Panc1 (cell line): ENCODE measurements around the gene TMEM151A.

Source experiments
- TCF7L2 ChIP-seq: IDR thresholded peaks from 2 replicates; pipeline ENCODE4 v1.6.1; 2011; ENCODE audit warnings: mild to moderate bottlenecking, low read depth, low read length, inconsistent platforms
- TF ChIP-seq, protein P1 (sequence below): fragments of 450-650 bp; IDR thresholded peaks from 2 replicates; pipeline ENCODE4 v1.5.1; 2017; ENCODE audit warnings: mild to moderate bottlenecking

DNA sequence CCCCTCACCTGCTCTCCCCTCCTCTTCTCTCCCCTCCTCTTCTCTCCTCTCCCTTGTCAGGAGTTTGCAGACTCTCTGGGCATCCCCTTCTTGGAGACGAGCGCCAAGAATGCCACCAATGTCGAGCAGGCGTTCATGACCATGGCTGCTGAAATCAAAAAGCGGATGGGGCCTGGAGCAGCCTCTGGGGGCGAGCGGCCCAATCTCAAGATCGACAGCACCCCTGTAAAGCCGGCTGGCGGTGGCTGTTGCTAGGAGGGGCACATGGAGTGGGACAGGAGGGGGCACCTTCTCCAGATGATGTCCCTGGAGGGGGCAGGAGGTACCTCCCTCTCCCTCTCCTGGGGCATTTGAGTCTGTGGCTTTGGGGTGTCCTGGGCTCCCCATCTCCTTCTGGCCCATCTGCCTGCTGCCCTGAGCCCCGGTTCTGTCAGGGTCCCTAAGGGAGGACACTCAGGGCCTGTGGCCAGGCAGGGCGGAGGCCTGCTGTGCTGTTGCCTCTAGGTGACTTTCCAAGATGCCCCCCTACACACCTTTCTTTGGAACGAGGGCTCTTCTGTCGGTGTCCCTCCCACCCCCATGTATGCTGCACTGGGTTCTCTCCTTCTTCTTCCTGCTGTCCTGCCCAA is 15.6 kb upstream of the TMEM151A start:
- TF ChIP-seq, protein P1, sequence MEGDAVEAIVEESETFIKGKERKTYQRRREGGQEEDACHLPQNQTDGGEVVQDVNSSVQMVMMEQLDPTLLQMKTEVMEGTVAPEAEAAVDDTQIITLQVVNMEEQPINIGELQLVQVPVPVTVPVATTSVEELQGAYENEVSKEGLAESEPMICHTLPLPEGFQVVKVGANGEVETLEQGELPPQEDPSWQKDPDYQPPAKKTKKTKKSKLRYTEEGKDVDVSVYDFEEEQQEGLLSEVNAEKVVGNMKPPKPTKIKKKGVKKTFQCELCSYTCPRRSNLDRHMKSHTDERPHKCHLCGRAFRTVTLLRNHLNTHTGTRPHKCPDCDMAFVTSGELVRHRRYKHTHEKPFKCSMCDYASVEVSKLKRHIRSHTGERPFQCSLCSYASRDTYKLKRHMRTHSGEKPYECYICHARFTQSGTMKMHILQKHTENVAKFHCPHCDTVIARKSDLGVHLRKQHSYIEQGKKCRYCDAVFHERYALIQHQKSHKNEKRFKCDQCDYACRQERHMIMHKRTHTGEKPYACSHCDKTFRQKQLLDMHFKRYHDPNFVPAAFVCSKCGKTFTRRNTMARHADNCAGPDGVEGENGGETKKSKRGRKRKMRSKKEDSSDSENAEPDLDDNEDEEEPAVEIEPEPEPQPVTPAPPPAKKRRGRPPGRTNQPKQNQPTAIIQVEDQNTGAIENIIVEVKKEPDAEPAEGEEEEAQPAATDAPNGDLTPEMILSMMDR = no peak
- TF ChIP-seq TCF7L2 = no peak
